BJ (cell line): ENCODE measurements around the gene HECW1. TPM values are rescaled to one million over a fixed set of nuclear protein-coding genes. Genes with fewer than 3 reads are reported as not detected.

Source experiments
- CTCF ChIA-PET: fragments of 350-600 bp; formaldehyde crosslinking; extraction: SDS; loops from one replicate; lab custom pipeline; 2021; ENCODE audit warnings: antibody characterized with exemption, inconsistent platforms; lab: Yijun Ruan, JAX
- POLR2A ChIA-PET: fragments of 300-600 bp; sonication (Branson Sonifier 250); formaldehyde crosslinking; extraction: SDS; loops from one replicate; lab custom pipeline; 2021; ENCODE audit warnings: antibody characterized with exemption; lab: Charles Lee
- DNase-seq: peaks from one replicate; pipeline ENCODE4 v3.0.0-alpha.2; 2011; ENCODE audit warnings: low read depth
- H3K27me3 ChIP-seq: 2 replicates; pipeline ENCODE4 v1.6.0; 2011; ENCODE audit warnings: low read length; ENCODE audit not compliant: control insufficient read depth, insufficient read depth
- H3K36me3 ChIP-seq: 2 replicates; pipeline ENCODE4 v1.5.1; 2011; ENCODE audit warnings: low read length; ENCODE audit not compliant: control insufficient read depth, insufficient read depth
- H3K4me3 ChIP-seq: 2 replicates; pipeline ENCODE4 v1.5.1; 2011; ENCODE audit warnings: low read depth, mild to moderate bottlenecking, control low read depth, low read length
- CTCF ChIP-seq: IDR thresholded peaks from 2 replicates; pipeline ENCODE4 v1.5.1; 2011; ENCODE audit warnings: low read depth, mild to moderate bottlenecking, control low read depth, inconsistent platforms, low read length, moderate library complexity; ENCODE audit not compliant: insufficient read depth
- polyA plus RNA-seq: library from polyadenylated mRNA; depleted of rRNA; stranded (reverse); fragments of >200 nt; gene quantifications from 2 replicates; pipeline ENCODE4 v1.2.3, GENCODE V29; 2011

HECW1 gene
- polyA plus RNA-seq, 1 experiment, result 2.9 TPM

DNA sequence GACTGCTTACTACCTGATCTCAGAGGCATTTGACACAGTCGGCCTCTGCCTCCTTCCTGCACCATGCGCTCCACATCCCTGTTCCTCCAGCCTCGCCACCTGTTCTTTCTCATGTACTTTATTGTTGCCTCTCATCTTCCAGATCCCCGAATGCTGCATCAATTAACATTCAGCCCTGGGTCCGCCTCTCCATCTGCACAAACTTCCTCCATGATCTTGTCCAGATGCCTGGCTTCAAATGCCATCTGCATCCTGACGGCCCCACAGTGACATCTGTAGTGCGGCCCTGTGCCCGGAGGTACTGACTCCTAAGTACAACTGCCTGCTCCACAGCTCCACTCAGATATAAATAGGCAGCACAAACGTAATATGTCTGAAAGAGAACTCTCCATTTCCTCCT is 419.3 kb downstream of the HECW1 start:
- DNase-seq, result no peak
- TF ChIP-seq CTCF, result no peak
- CTCF ChIA-PET, result no interaction called here
- H3K27me3 ChIP-seq, result peaks cover 10% of the 10 kb centered on the region
- H3K36me3 ChIP-seq, result no peaks in the 10 kb centered on the region
- POLR2A ChIA-PET, result no interaction called here
- no peak overlapping the region for H3K4me3 ChIP-seq

GRCh38 chr7:43533801-43534479 is 421.5 kb downstream of the HECW1 start:
- H3K27me3 ChIP-seq, result peaks cover 10% of the 10 kb centered on the region
- peak; percentile 72 for DNase-seq
- POLR2A ChIA-PET, result interaction anchor here (0.6 kb wide), 1 partner anchor 321 kb away, joined by 3 read pairs; no protein-coding TSS in a partner anchor
- no peak overlapping the region for H3K4me3 ChIP-seq
- no peak; the same call in 1 of the 2 replicates for TF ChIP-seq CTCF
- no peaks in the 10 kb centered on the region for H3K36me3 ChIP-seq
- CTCF ChIA-PET, result interaction anchor here (1.6 kb wide), 1 partner anchor 11 kb away, joined by 3 read pairs; no protein-coding TSS in a partner anchor

GRCh38 chr7:43535031-43535451 is 422.6 kb downstream of the HECW1 start:
- Histone ChIP-seq H3K4me3 (no peak overlapping the region), H3K27me3 (peaks cover 10% of the 10 kb centered on the region), H3K36me3 (no peaks in the 10 kb centered on the region)
- DNase-seq, result peak; percentile 36
- CTCF ChIA-PET, result interaction anchor here (1.6 kb wide), 1 partner anchor 12 kb away, joined by 3 read pairs; no protein-coding TSS in a partner anchor
- POLR2A ChIA-PET, result no interaction called here
- TF ChIP-seq CTCF, result no peak

DNA sequence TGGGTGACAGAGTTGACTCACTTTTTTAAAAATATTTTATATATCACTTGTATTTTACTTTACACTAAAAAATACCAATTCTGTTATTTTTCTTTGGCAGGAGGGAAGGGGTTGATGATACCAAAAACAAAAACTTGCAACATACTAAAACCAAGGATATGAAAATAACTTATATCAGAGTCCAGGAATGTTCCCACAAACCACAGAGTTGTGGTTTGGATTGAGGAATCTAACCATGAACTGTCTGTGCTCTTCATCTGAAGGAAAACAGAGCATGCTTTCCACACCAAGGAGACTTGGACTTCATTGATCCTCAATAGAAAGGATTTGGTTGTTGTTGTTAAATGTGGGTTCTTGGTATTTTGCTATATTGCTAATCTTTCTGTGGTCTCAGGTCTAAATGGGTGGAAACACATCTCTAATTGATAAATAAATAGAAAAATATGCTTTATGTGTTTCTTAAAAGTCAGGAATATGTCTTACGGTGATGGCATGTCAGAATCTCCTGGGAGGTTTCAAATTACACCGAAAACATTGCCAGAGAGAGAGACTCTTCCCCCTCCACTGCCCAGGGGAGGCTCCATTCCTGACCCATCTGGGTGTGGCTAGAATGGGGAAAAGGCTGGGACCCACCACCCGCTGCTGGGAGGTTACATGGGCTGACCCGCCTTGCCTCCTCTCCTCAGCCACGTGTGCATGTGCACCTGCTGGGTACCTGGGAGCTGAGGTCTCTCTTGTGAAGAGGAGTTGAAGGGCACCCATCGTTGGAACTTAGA is 423.6 kb downstream of the HECW1 start:
- POLR2A ChIA-PET, result no interaction called here

More for the DNA sequence above, 423.6 kb downstream of the HECW1 start:
- H3K36me3 ChIP-seq, result no peaks in the 10 kb centered on the region
- peak; percentile 87 for DNase-seq
- peaks cover 13% of the 10 kb centered on the region for H3K27me3 ChIP-seq
- CTCF ChIA-PET, result interaction anchor here (1.6 kb wide), 1 partner anchor 13 kb away, joined by 3 read pairs; no protein-coding TSS in a partner anchor
- no peak for TF ChIP-seq CTCF
- no peak overlapping the region for H3K4me3 ChIP-seq
